ENCODE measurements around the gene LRRC30. TPM values are rescaled to one million over a fixed set of nuclear protein-coding genes. Genes with fewer than 3 reads are reported as not detected.

The LRRC30 gene
- total RNA-seq, 4 donors from 2014 or later = not detected

Other genes with a start within 250 kb of the LRRC30 start
- gene LAMA1, start 113.3 kb upstream of the LRRC30 start, total RNA-seq = 10 to 100 TPM in 1 of 4 donors, 1 to 10 TPM in 2, under 1 TPM in 1; 0.88 to 13.5 (median 2.1) TPM

All from uterus (tissue), 4 donors.